ENCODE measurements around the gene ZNF484. TPM values are rescaled to one million over a fixed set of nuclear protein-coding genes. Genes with fewer than 3 reads are reported as not detected.
"Not testable (repeated sequence)": the region's sequence is repeated elsewhere in the genome, so short reads cannot be mapped to it uniquely, and the experiment has no call there.

Gene ZNF484
- total RNA-seq: 17.8 TPM

GRCh38 chr9:92877531-92878430 lies at the start of gene ZNF484:
Gene ZNF484 (minus strand): TSS chr9:92878038. CDS start chr9:92875029, 3,009 bp downstream.
- peak; percentile 97 for DNase-seq (ENCODE audit: low spot score)

- DNase-seq (ENCODE audit: low spot score): no peak
These were observed 42.6 kb upstream of the ZNF484 start for GRCh38 chr9:92920437-92920836.

- DNase-seq (ENCODE audit: low spot score): no peak
These were observed 39.5 kb upstream of the ZNF484 start for GRCh38 chr9:92917176-92917800.

GRCh38 chr9:92911511-92912475 lies 34.0 kb upstream of the ZNF484 start:
- no peak for DNase-seq (ENCODE audit: low spot score)

- DNase-seq (ENCODE audit: low spot score): not testable (repeated sequence)
These were observed 27.3 kb upstream of the ZNF484 start for GRCh38 chr9:92905137-92905536.

GRCh38 chr9:92897323-92897722 lies 19.5 kb upstream of the ZNF484 start:
- no peak for DNase-seq (ENCODE audit: low spot score)

- DNase-seq (ENCODE audit: low spot score): no peak
These were observed 18.1 kb upstream of the ZNF484 start for GRCh38 chr9:92895812-92896436.

- no peak for DNase-seq (ENCODE audit: low spot score)
These were observed 17.0 kb upstream of the ZNF484 start for GRCh38 chr9:92894711-92895362.

GRCh38 chr9:92893916-92894610 lies 16.2 kb upstream of the ZNF484 start:
- DNase-seq (ENCODE audit: low spot score): not testable (repeated sequence)

- not testable (repeated sequence) for DNase-seq (ENCODE audit: low spot score)
These were observed 14.4 kb upstream of the ZNF484 start for GRCh38 chr9:92892276-92892675.

GRCh38 chr9:92890761-92891160 lies 12.9 kb upstream of the ZNF484 start:
- no peak for DNase-seq (ENCODE audit: low spot score)

- DNase-seq (ENCODE audit: low spot score): no peak
These were observed 10.1 kb upstream of the ZNF484 start for GRCh38 chr9:92887880-92888338.

GRCh38 chr9:92886846-92887610 lies 9.2 kb upstream of the ZNF484 start:
- not testable (repeated sequence) for DNase-seq (ENCODE audit: low spot score)

GRCh38 chr9:92883666-92884405 lies 6.0 kb upstream of the ZNF484 start:
- DNase-seq (ENCODE audit: low spot score): not testable (repeated sequence)

- DNase-seq (ENCODE audit: low spot score): no peak
These were observed 4.4 kb upstream of the ZNF484 start for GRCh38 chr9:92882276-92882675.

- DNase-seq (ENCODE audit: low spot score): no peak
These were observed 2.5 kb downstream of the ZNF484 start for GRCh38 chr9:92875373-92875772.

GRCh38 chr9:92870289-92870688 lies 7.5 kb downstream of the ZNF484 start:
- no peak for DNase-seq (ENCODE audit: low spot score)

GRCh38 chr9:92866600-92866999 lies 11.2 kb downstream of the ZNF484 start:
- not testable (repeated sequence) for DNase-seq (ENCODE audit: low spot score)

- DNase-seq (ENCODE audit: low spot score): no peak
These were observed 13.7 kb downstream of the ZNF484 start for GRCh38 chr9:92864152-92864551.
